Activated T-cell treated with anti-CD3 and anti-CD28 coated beads, Interleukin-2, amount 50 U/mL, for 24 hours (primary cell): ENCODE measurements around the gene DNAJC19.

Source experiments
- DNase-seq: peaks from one replicate; pipeline ENCODE4 v3.0.0-alpha.2; 2020
- H3K27ac Mint-ChIP-seq: 2 replicates; pipeline ENCODE4 v1.8.0; 2020; ENCODE audit warnings: mild to moderate bottlenecking, mixed read lengths
- H3K27me3 Mint-ChIP-seq: 2 replicates; pipeline ENCODE4 v1.8.0; 2020; ENCODE audit warnings: mixed read lengths
- H3K36me3 Mint-ChIP-seq: 2 replicates; pipeline ENCODE4 v1.8.0; 2020; ENCODE audit warnings: low read depth, mixed read lengths
- H3K4me1 Mint-ChIP-seq: 2 replicates; pipeline ENCODE4 v1.8.0; 2020; ENCODE audit warnings: low read depth, mixed read lengths
- H3K4me3 Mint-ChIP-seq: 2 replicates; pipeline ENCODE4 v1.8.0; 2020; ENCODE audit warnings: mild to moderate bottlenecking, moderate library complexity, mixed read lengths
- H3K9me3 Mint-ChIP-seq: 2 replicates; pipeline ENCODE4 v1.8.0; 2020; ENCODE audit warnings: mixed read lengths

Gene DNAJC19

DNA sequence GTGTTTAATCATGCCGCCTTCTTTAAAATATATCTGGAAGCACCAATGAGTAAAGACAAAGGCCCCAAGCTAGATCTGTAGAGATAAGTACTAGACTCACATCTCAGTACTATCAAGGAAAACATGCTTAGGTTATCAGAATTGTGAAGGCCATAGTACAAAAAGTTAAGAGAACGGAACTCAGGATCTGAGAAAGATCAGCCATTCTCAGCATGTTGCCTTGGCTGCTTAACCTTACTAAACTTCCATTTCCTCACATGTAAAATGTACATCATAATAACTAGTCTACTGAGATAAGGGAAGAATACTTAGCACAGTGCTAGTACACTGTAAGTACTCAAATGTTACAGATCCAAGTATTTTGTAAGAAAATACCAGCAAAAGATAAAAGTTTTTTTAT, 7.6 kb downstream of the DNAJC19 start:
- peaks cover 20% of the 10 kb centered on the region for H3K4me1 Mint-ChIP-seq
- no peaks in the 10 kb centered on the region for H3K9me3 Mint-ChIP-seq
- H3K36me3 Mint-ChIP-seq: peaks cover 93% of the 10 kb centered on the region
- DNase-seq: no peak
- peak overlapping the region; percentile 35 for H3K27ac Mint-ChIP-seq
- H3K27me3 Mint-ChIP-seq: no peaks in the 10 kb centered on the region
- no peak overlapping the region for H3K4me3 Mint-ChIP-seq

DNA sequence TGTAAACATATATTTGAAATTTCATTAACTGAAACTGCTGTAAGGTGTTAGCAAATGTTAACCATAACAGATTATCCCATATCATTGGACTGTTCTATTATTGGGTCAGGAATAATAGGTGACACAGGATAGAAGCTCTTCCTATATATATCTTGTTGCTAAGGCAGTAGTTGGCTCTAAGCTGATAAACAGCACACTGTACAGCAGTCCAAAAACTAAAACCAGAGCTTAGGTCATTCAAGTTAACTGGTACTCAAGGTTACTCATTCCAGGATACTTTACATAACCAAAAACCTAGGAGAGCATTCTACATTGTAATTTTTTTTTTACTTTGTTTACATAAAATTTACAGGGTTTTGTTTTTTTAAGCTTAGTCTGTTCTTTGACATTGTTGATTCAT, 8.9 kb downstream of the DNAJC19 start:
- H3K36me3 Mint-ChIP-seq: peaks cover 94% of the 10 kb centered on the region
- no peak overlapping the region for H3K27ac Mint-ChIP-seq
- H3K4me3 Mint-ChIP-seq: no peak overlapping the region
- no peaks in the 10 kb centered on the region for H3K27me3 Mint-ChIP-seq
- no peak for DNase-seq
- no peaks in the 10 kb centered on the region for H3K9me3 Mint-ChIP-seq
- H3K4me1 Mint-ChIP-seq: peaks cover 11% of the 10 kb centered on the region

DNA sequence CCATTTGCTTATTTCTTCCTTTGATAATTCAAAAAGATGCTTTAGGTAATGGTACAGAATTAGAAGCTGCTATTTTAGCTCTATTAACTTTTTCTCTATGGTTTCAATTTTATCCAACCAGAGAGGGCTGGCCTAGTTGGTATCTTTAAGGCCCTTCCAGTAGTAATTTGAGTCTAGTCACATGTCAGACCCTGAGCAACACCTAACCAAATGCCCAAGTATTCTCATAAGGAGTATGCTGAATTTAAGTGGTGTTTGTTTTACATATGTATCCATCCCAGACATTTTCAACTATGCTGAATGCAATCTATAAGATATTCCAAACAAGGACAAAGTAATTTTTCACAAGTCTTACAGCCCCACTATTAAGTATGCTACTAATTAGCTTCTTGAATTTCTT, 9.6 kb downstream of the DNAJC19 start:
- Mint-ChIP-seq H3K27ac (peak overlapping the region; percentile 59), H3K9me3 (no peaks in the 10 kb centered on the region)

DNA sequence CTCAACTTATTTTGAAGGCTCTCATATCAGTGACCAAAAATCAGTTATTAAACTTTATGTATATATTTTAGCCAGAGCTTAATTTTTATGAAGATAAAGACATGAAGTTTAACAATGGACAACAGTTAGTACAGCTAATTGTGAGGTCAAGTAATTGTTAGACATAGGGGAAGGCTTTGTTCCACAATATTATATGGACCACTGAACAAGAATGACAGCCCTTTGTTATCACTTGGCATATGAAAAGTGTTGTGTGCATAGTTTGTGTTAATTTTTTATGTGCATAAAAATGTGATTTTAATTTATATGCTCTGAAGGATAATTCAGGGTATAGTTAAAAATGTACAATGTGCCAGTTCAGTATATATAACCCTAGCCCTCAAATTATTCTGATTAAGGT, 12.0 kb downstream of the DNAJC19 start:
- H3K27ac Mint-ChIP-seq: no peak overlapping the region
- H3K9me3 Mint-ChIP-seq: no peaks in the 10 kb centered on the region
- no peak for DNase-seq
- H3K36me3 Mint-ChIP-seq: peaks cover 92% of the 10 kb centered on the region
- no peak overlapping the region for H3K4me3 Mint-ChIP-seq
- peaks cover 14% of the 10 kb centered on the region for H3K4me1 Mint-ChIP-seq
- H3K27me3 Mint-ChIP-seq: no peaks in the 10 kb centered on the region

More for the DNA sequence above, 9.6 kb downstream of the DNAJC19 start:
- H3K4me1 Mint-ChIP-seq: peaks cover 11% of the 10 kb centered on the region
- H3K4me3 Mint-ChIP-seq: no peak overlapping the region
- no peaks in the 10 kb centered on the region for H3K27me3 Mint-ChIP-seq
- peaks cover 94% of the 10 kb centered on the region for H3K36me3 Mint-ChIP-seq
- DNase-seq: no peak

DNA sequence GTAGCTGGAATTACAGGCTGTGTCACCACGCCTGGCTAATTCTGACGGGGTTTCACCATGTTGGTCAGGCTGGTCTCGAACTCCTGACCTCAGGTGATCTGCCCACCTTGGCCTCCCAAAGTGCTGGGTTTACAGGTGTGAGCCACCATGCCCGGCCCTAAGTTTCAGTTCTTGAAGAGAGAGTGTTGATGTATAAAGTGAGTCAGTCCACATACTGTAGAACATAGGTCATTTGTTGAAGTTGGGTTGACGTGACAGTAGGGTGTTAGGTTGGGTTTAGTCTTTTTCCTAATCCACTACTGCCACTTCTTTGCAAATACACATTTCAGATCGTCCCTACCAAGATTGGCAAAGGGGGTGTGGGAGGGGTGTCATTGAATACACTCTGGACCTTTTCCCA, 15.2 kb downstream of the DNAJC19 start:
- Mint-ChIP-seq H3K9me3 (no peaks in the 10 kb centered on the region), H3K36me3 (peaks cover 92% of the 10 kb centered on the region), H3K4me3 (no peak overlapping the region), H3K27ac (peak overlapping the region; percentile 68), H3K27me3 (no peaks in the 10 kb centered on the region), H3K4me1 (peaks cover 10% of the 10 kb centered on the region)
- no peak for DNase-seq

DNA sequence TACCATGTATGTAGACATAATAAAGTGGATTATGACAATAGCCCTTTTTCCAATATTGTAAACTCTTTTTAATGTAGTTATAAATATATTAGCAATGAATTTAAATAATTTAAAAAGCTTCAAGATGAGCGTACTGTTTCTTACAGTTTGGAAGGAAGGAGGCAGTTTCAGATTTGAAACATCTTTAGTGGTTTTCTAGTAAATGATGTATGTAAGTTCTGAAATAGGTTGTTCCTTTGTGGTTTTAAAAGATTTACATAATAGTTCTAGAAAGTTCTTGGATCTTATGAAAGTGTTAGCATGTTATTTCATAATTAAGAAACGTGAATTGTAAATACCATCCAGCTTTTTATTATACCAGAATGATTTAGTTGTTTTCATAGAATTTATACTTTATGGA, 16.0 kb downstream of the DNAJC19 start:
- Mint-ChIP-seq H3K36me3 (peaks cover 92% of the 10 kb centered on the region), H3K27ac (no peak overlapping the region), H3K27me3 (no peaks in the 10 kb centered on the region), H3K4me1 (peaks cover 10% of the 10 kb centered on the region), H3K4me3 (no peak overlapping the region), H3K9me3 (no peaks in the 10 kb centered on the region)
- DNase-seq: no peak

DNA sequence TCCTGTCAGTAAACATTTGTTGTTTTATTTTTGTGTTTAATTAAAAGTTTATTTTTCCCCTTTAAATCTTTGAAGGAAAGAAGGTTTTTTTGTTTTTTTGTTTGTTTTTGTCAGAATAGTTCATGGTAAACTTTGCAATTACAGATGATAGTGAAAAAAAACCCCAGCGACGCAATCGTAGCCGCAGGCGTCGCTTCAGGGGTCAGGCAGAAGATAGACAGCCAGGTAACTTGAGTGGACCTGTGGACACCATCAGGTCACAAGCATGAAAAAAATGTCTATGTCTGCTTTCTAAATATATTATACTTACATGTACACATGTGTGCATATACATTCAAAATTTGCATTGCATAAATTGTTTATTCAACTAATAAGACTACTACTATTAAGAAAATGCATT, 18.6 kb downstream of the DNAJC19 start:
- H3K4me3 Mint-ChIP-seq: no peak overlapping the region
- no peaks in the 10 kb centered on the region for H3K27me3 Mint-ChIP-seq
- peaks cover 90% of the 10 kb centered on the region for H3K36me3 Mint-ChIP-seq
- no peaks in the 10 kb centered on the region for H3K9me3 Mint-ChIP-seq
- peaks cover 10% of the 10 kb centered on the region for H3K4me1 Mint-ChIP-seq
- no peak overlapping the region for H3K27ac Mint-ChIP-seq
- no peak for DNase-seq

DNA sequence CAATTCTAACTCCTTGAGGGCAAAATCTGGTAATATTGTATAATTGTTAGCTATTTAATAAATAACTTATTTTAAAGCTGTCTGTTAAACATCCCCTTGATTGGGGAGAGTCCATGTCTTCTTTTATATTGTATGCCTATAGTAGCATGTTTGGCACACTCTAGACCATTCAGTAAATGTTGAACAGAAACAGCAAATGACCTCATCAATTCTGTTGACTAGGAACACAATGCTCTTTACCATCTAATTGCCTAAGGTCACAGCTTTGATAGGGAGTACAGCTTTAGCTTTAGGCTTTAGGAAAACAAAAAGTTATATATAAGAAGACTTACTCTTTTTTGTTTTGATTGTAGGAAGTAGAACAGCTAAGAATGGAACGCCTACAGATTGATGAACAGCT, 27.0 kb downstream of the DNAJC19 start:
- no peaks in the 10 kb centered on the region for H3K27me3 Mint-ChIP-seq
- no peak overlapping the region for H3K4me3 Mint-ChIP-seq
- H3K36me3 Mint-ChIP-seq: peaks cover 92% of the 10 kb centered on the region

DNA sequence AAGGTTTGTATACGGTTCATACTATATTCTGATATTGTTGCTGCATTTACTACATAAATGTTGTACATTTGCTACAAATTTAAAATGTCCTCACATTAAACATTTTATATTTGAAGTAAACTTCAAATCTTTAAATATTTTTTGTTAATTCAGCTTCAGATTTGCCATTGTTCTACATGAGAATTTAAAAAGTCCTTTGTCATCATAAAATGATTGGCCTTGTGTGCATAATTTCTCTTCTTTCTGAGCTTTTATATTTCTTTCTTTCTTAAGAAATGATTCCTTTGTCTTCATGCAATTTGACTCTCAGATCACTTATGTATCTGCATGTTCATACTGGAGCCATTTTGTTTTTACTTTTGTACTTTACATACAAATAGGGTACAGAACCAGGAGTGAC, 28.0 kb downstream of the DNAJC19 start:
- Mint-ChIP-seq H3K27ac (peak overlapping the region; percentile 55), H3K27me3 (no peaks in the 10 kb centered on the region), H3K4me1 (peaks cover 25% of the 10 kb centered on the region), H3K36me3 (peaks cover 92% of the 10 kb centered on the region), H3K9me3 (no peaks in the 10 kb centered on the region), H3K4me3 (no peak overlapping the region)
- DNase-seq: no peak

More for the DNA sequence above, 27.0 kb downstream of the DNAJC19 start:
- no peaks in the 10 kb centered on the region for H3K9me3 Mint-ChIP-seq
- no peak for DNase-seq
- peak overlapping the region; percentile 59 for H3K27ac Mint-ChIP-seq
- H3K4me1 Mint-ChIP-seq: peaks cover 25% of the 10 kb centered on the region

DNA sequence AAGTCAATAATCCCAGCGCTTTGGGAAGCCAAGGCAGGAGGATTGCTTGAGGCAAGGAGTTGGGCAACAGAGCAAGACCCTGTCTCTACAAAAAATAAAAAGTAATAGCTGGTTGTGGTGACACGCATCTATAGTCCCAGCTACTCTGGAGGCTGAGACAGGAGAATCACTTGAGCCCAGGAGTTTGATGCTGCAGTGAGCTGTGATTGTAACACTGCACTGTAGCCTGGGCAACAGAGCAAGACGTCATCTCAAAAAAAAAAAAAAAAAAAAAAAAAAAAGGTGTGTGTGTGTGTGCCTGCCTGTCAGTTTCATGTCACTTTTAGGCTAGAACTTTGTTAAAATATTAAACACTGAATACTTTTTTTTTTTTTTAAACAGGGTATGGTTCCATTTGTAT, 28.4 kb downstream of the DNAJC19 start:
- Mint-ChIP-seq H3K9me3 (no peaks in the 10 kb centered on the region), H3K4me1 (peaks cover 25% of the 10 kb centered on the region), H3K4me3 (no peak overlapping the region), H3K36me3 (peaks cover 92% of the 10 kb centered on the region), H3K27ac (peak overlapping the region; percentile 26), H3K27me3 (no peaks in the 10 kb centered on the region)
- no peak for DNase-seq

DNA sequence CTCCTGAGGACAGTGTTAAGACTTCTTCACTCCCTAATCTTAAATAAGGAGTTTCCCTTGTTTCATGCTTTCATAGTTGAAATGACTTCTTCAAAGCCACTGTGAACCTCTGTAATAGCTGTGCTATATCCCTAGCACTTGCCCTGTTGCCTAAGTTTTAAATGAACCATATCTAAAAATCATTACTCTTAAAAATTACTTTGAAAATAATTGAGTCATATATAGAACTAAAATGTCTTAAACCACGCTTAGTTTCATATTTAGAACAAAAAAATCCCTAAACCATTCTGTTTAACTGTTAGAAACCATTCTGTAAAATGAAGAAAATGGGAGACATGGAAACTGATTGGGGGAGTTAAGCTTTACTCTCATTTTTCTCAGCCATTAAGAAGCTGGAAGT, 29.8 kb downstream of the DNAJC19 start:
- Mint-ChIP-seq H3K4me1 (peaks cover 24% of the 10 kb centered on the region), H3K9me3 (no peaks in the 10 kb centered on the region), H3K27me3 (no peaks in the 10 kb centered on the region), H3K27ac (peak overlapping the region; percentile 89), H3K36me3 (peaks cover 88% of the 10 kb centered on the region), H3K4me3 (no peak overlapping the region)
- DNase-seq: no peak

DNA sequence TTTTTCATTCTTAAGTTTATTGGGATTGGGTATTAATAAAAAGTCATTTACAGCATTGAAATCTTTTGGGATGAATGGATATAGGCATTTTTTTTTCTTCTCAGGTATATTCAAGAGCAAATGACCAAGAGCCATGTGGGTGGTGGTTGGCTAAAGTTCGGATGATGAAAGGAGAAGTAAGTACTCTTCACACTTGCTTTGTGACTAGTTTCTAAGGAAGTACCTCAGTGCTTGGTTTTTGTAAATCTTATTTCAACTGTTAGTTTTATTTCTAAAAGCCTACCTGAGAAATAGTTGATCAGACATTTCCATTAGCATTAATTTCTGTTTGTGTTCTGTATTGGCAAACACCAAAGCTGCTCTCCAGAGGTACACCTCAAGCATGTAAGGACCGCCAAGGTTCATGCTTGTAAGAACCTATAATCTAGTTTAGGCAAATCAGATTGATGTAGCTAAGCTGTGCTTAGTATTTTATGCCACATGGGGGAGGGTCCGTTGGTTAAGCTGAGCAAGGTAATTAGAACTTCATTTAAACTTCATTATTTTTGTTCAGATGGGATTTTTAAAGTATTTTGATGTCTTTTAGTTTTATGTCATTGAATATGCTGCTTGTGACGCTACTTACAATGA, 41.7 kb downstream of the DNAJC19 start:
- no peak overlapping the region for H3K27ac Mint-ChIP-seq
- H3K9me3 Mint-ChIP-seq: no peaks in the 10 kb centered on the region
- H3K4me3 Mint-ChIP-seq: no peak overlapping the region
- peaks cover 89% of the 10 kb centered on the region for H3K36me3 Mint-ChIP-seq
- H3K27me3 Mint-ChIP-seq: no peaks in the 10 kb centered on the region
- H3K4me1 Mint-ChIP-seq: peaks cover 25% of the 10 kb centered on the region
- DNase-seq: no peak

DNA sequence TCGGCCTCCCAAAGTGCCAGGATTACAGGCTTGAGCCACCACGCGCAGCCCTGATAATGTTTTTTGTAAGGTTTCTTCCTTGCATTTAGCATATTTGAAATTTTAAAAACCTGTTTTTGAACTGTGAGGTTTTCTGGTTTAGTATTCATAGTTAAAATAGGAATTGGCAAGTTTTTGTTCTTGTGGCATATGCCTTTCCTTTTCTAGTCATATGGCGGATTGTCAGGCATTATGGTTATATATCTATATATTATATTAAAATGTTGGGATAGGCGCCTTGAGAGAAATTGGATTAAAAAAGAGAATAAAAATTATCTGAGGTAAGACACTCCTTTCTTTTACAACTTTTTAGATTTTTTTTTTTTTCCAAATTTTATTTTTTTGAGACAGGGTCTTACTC, 48.7 kb downstream of the DNAJC19 start:
- H3K27ac Mint-ChIP-seq: no peak overlapping the region
- no peaks in the 10 kb centered on the region for H3K27me3 Mint-ChIP-seq
- peaks cover 19% of the 10 kb centered on the region for H3K4me1 Mint-ChIP-seq
- no peak overlapping the region for H3K4me3 Mint-ChIP-seq
- no peak for DNase-seq
- no peaks in the 10 kb centered on the region for H3K9me3 Mint-ChIP-seq
- H3K36me3 Mint-ChIP-seq: peaks cover 88% of the 10 kb centered on the region

DNA sequence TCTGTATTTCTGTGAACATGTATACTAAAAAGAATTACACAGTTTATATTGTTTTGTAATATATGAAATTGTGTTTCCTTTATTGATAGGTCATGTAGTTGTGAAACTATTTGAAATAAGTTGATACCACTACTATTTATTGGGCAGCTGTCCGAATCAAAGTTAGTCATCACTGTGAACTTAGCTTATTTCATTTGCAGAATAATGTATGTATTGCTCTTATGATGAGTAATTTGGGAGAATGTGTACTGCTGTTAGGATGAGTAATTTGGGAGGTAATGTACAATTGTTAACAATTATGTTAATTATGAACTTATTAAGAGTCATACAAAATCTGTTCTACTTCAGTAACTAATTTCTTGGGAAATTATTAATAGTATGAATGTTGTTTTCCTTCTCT, 54.9 kb downstream of the DNAJC19 start:
- Mint-ChIP-seq H3K9me3 (no peaks in the 10 kb centered on the region), H3K27me3 (no peaks in the 10 kb centered on the region), H3K4me1 (peaks cover 49% of the 10 kb centered on the region), H3K4me3 (no peak overlapping the region), H3K36me3 (peaks cover 76% of the 10 kb centered on the region), H3K27ac (no peak overlapping the region)
- DNase-seq: no peak
